IMR-90 (cell line): ENCODE results near the gene ACOX2. TPM values are rescaled to one million over a fixed set of nuclear protein-coding genes. Genes with fewer than 3 reads are reported as not detected.

Source experiments
- ATAC-seq: fragments of 200-7000 bp; cut with Tn5 transposase; 2 replicates; pipeline ENCODE4 v1.9.1; 2020; ENCODE audit warnings: low read depth, mild to moderate bottlenecking, moderate library complexity
- BruUV-seq: library from RNA; stranded (reverse); fragments of 400-500 nt; replicated peaks from 2 replicates; lab custom pipeline; 2021; lab: Mats Ljungman, UMichigan
- CTCF ChIA-PET: fragments of 300-600 bp; formaldehyde crosslinking; extraction: SDS; loops from one replicate; lab custom pipeline; 2021; ENCODE audit warnings: antibody characterized with exemption; lab: Yijun Ruan, JAX
- POLR2A ChIA-PET: fragments of 300-600 bp; sonication (Branson Sonifier 250); formaldehyde crosslinking; loops from one replicate; lab custom pipeline; 2022; ENCODE audit warnings: antibody characterized with exemption; ENCODE audit not compliant: unreplicated experiment; lab: Charles Lee
- DNase-seq: peaks from one replicate; pipeline ENCODE4 v3.0.0; 2013
- H2AFZ ChIP-seq: replicated peaks from 2 replicates; pipeline ENCODE3; 2013; ENCODE audit warnings: low read length, mild to moderate bottlenecking; ENCODE audit not compliant: poor library complexity
- H2AK5ac ChIP-seq: 2 replicates; pipeline ENCODE4 v1.6.1; 2013; ENCODE audit warnings: low read depth, low read length, inconsistent platforms
- H2AK9ac ChIP-seq: replicated peaks from 2 replicates; pipeline ENCODE3; 2013; ENCODE audit warnings: mild to moderate bottlenecking, low read depth, low read length, moderate library complexity; ENCODE audit not compliant: poor library complexity
- H2BK120ac ChIP-seq: 2 replicates; pipeline ENCODE4 v1.6.1; 2013; ENCODE audit warnings: low read depth, low read length, inconsistent platforms
- H2BK15ac ChIP-seq: 3 replicates; pipeline ENCODE4 v1.6.1; 2013; ENCODE audit warnings: low read depth, low read length, inconsistent platforms
- H2BK20ac ChIP-seq: 2 replicates; pipeline ENCODE4 v1.6.1; 2013; ENCODE audit warnings: low read depth, mild to moderate bottlenecking, inconsistent platforms, low read length, moderate library complexity
- H2BK5ac ChIP-seq: 2 replicates; pipeline ENCODE4 v1.6.1; 2013; ENCODE audit warnings: mild to moderate bottlenecking, low read depth, low read length, inconsistent platforms; ENCODE audit not compliant: poor library complexity, severe bottlenecking
- H3K14ac ChIP-seq: replicated peaks from 2 replicates; pipeline ENCODE4 v1.6.1; 2013; ENCODE audit warnings: low read depth, low read length, inconsistent platforms
- H3K18ac ChIP-seq: 2 replicates; pipeline ENCODE4 v1.6.1; 2013; ENCODE audit warnings: low read depth, low read length, control low read depth
- H3K23ac ChIP-seq: 2 replicates; pipeline ENCODE4 v1.6.1; 2013; ENCODE audit warnings: low read depth, low read length, inconsistent platforms
- H3K27ac ChIP-seq: 2 replicates; pipeline ENCODE4 v1.5.1; 2013; ENCODE audit warnings: mild to moderate bottlenecking, control low read depth, low read length; ENCODE audit not compliant: insufficient read depth
- H3K27me3 ChIP-seq: 2 replicates; pipeline ENCODE4 v1.6.1; 2013; ENCODE audit warnings: low read length; ENCODE audit not compliant: control insufficient read depth, insufficient read depth
- H3K36me3 ChIP-seq: 2 replicates; pipeline ENCODE4 v1.6.1; 2013; ENCODE audit warnings: low read length, mixed read lengths; ENCODE audit not compliant: control insufficient read depth, insufficient read depth
- H3K4ac ChIP-seq: 2 replicates; pipeline ENCODE4 v1.6.1; 2013; ENCODE audit warnings: low read depth, low read length, inconsistent platforms
- H3K4me1 ChIP-seq: 2 replicates; pipeline ENCODE4 v1.6.1; 2013; ENCODE audit warnings: low read length, mixed read lengths; ENCODE audit not compliant: control insufficient read depth, insufficient read depth
- H3K4me2 ChIP-seq: 2 replicates; pipeline ENCODE4 v1.6.1; 2013; ENCODE audit warnings: low read depth, mild to moderate bottlenecking, control low read depth, low read length, moderate library complexity
- H3K4me3 ChIP-seq: 2 replicates; pipeline ENCODE4 v1.5.1; 2013; ENCODE audit warnings: low read depth, mild to moderate bottlenecking, control low read depth, low read length, moderate library complexity; ENCODE audit not compliant: insufficient read depth
- H3K56ac ChIP-seq: 2 replicates; pipeline ENCODE4 v1.6.1; 2013; ENCODE audit warnings: low read length, inconsistent platforms; ENCODE audit not compliant: insufficient read depth; ENCODE audit errors: extremely low read depth
- H3K79me1 ChIP-seq, 2 experiments: 2 replicates each; pipeline ENCODE4 v1.6.1; 2013; ENCODE audit warnings: low read length in 2 of 2, inconsistent platforms in 1 of 2, low read depth in 1 of 2
- H3K9ac ChIP-seq: 2 replicates; pipeline ENCODE4 v1.6.1; 2013; ENCODE audit warnings: low read depth, low read length, control low read depth
- H3K9me1 ChIP-seq: 2 replicates; pipeline ENCODE4 v1.6.1; 2013; ENCODE audit warnings: low read length, inconsistent platforms; ENCODE audit not compliant: insufficient read depth
- H3K9me3 ChIP-seq: 2 replicates; pipeline ENCODE4 v1.6.1; 2013; ENCODE audit warnings: low read length; ENCODE audit not compliant: control insufficient read depth, insufficient read depth
- H4K20me1 ChIP-seq: 2 replicates; pipeline ENCODE4 v1.6.1; 2013; ENCODE audit warnings: low read length, inconsistent platforms; ENCODE audit not compliant: insufficient read depth
- H4K5ac ChIP-seq: 2 replicates; pipeline ENCODE4 v1.6.1; 2013; ENCODE audit warnings: mild to moderate bottlenecking, low read depth, low read length, control low read depth
- H4K8ac ChIP-seq, 2 experiments: 2 replicates each; pipeline ENCODE4 v1.6.1; 2013; ENCODE audit warnings: low read depth in 2 of 2, low read length in 2 of 2, control low read depth in 1 of 2, inconsistent platforms in 1 of 2
- H4K91ac ChIP-seq: 2 replicates; pipeline ENCODE4 v1.6.1; 2013; ENCODE audit warnings: low read depth, low read length, inconsistent platforms; ENCODE audit not compliant: insufficient read depth
- BHLHE40 ChIP-seq: fragments of 150-350 bp; IDR thresholded peaks from 2 replicates; pipeline ENCODE4 v1.6.1; 2016; ENCODE audit warnings: mild to moderate bottlenecking, low read depth, low read length
- CHD1 ChIP-seq: IDR thresholded peaks from 2 replicates; pipeline ENCODE4 v1.6.1; 2012; ENCODE audit warnings: low read depth, low read length, improper control_type of control experiment
- FOS ChIP-seq: fragments of 150-350 bp; IDR thresholded peaks from 2 replicates; pipeline ENCODE4 v1.6.1; 2016; ENCODE audit warnings: low read depth, low read length
- NFE2L2 ChIP-seq: fragments of 150-350 bp; IDR thresholded peaks from 2 replicates; pipeline ENCODE4 v1.6.1; 2016; ENCODE audit warnings: low read depth, mild to moderate bottlenecking, low read length
- RAD21 ChIP-seq: IDR thresholded peaks from 2 replicates; pipeline ENCODE4 v1.6.1; 2012; ENCODE audit warnings: low read length, improper control_type of control experiment
- RCOR1 ChIP-seq: IDR thresholded peaks from 2 replicates; pipeline ENCODE4 v1.6.1; 2012; ENCODE audit warnings: mild to moderate bottlenecking, low read length, improper control_type of control experiment; ENCODE audit not compliant: insufficient replicate concordance
- WGBS, 2 experiments: methylation state at CpG; one replicate each; pipeline versions ENCODE4 v1.1.5 to v1.1.7; 2013; ENCODE audit warnings: missing lambda C conversion rate in 2 of 2; ENCODE audit not compliant: insufficient read length in 1 of 2; ENCODE audit errors: extremely low coverage in 2 of 2; 5-methylcytosine and 5-hydroxymethylcytosine counted together
- dilution Hi-C: fragments of 300-500 bp; cut with HindIII; formaldehyde crosslinking; loops from one replicate; pipeline ENCODE4 v1.14.3; 2018; ENCODE audit warnings: low sequenced_read_pairs; ENCODE audit not compliant: unreplicated experiment
- in situ Hi-C: fragments of 300-500 bp; cut with MboI; formaldehyde crosslinking; loops from 3 replicates; pipeline ENCODE4 v1.14.3; 2019; ENCODE audit warnings: low sequenced_read_pairs, inconsistent platforms, mixed read lengths
- intact Hi-C: fragments of 100-400 bp; cut with micrococcal nuclease; formaldehyde crosslinking; loops from 2 replicates; pipeline ENCODE4 v1.10.0; 2022
- polyA plus RNA-seq, 3 experiments: library from polyadenylated mRNA; depleted of rRNA; stranded (reverse); fragments of >200 nt; gene quantifications; 2 replicates each; pipeline ENCODE4 v1.2.3, GENCODE V29; 2012; ENCODE audit warnings: low replicate concordance in 1 of 3
- total RNA-seq: library from RNA; depleted of rRNA; stranded (reverse); fragments of >200 nt; gene quantifications from 2 replicates; pipeline ENCODE4 v1.2.3, GENCODE V29; 2012

The ACOX2 gene
- total and polyA plus RNA-seq, 2 of the 4 experiments (the other 2 are of a cell fraction) = 15.6 to 32.9 TPM

DNA sequence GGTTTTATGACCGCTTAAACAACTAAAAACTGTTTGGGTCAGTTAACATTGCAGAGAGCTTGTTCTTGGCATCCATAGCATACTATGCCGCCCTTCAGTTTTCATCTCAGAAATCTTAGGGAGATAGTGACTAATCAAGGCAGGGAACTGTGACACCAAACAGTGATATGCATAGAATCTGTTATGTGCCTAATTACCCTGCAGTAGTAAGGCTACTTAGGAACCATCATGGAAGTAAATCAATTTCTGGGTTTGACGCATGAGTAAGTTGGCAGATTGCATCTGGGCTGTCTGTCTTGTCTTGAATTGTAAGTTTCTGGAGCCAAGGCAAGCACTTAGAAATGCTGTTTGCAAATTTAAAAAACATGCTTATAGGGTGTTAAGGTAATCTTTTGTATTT lies 22.6 kb downstream of the ACOX2 start:
- no peak overlapping the region for H2AK9ac ChIP-seq
- H3K56ac ChIP-seq = no peak overlapping the region
- no peaks in the 10 kb centered on the region for H3K9me3 ChIP-seq
- no peak overlapping the region for H3K9ac ChIP-seq
- H3K36me3 ChIP-seq = peaks cover 7% of the 10 kb centered on the region; the same call in 1 of the 2 replicates
- BruUV-seq = no TSS peak
- H4K8ac ChIP-seq = no peak overlapping the region
- no peak for DNase-seq
- TF ChIP-seq NFE2L2 (no peak), BHLHE40 (no peak), RAD21 (no peak), FOS (no peak), RCOR1 (no peak), CHD1 (no peak)
- no peaks in the 10 kb centered on the region for H3K27me3 ChIP-seq
- CTCF ChIA-PET = no interaction called here
- in situ Hi-C loops = no loop called here
- POLR2A ChIA-PET = no interaction called here
- intact Hi-C loops = no loop called here
- H3K79me1 ChIP-seq = no peaks in the 10 kb centered on the region
- no peak overlapping the region for H3K4me3 ChIP-seq
- no peak overlapping the region for H2BK15ac ChIP-seq
- no peak overlapping the region for H3K27ac ChIP-seq
- H3K14ac ChIP-seq = no peak overlapping the region
- H2BK20ac ChIP-seq = no peak overlapping the region
- no peak overlapping the region for H2AK5ac ChIP-seq
- H3K9me1 ChIP-seq = no peaks in the 10 kb centered on the region
- no peak for ATAC-seq
- no peak overlapping the region for H3K18ac ChIP-seq
- 100% methylated on average over 1 of the region's 3 CpGs; no CpG with 5 or more reads in 1 of the 2 experiments for WGBS, 2 experiments
- H3K4ac ChIP-seq = no peak overlapping the region
- H4K20me1 ChIP-seq = no peaks in the 10 kb centered on the region
- H3K4me1 ChIP-seq = no peaks in the 10 kb centered on the region
- dilution Hi-C loops = no loop called here
- H4K91ac ChIP-seq = no peak overlapping the region
- H3K4me2 ChIP-seq = no peak overlapping the region
- H3K23ac ChIP-seq = no peak overlapping the region
- H2BK5ac ChIP-seq = no peak overlapping the region
- H2BK120ac ChIP-seq = no peak overlapping the region
- no peak overlapping the region for H2AFZ ChIP-seq
- H4K5ac ChIP-seq = no peak overlapping the region
